GM12878 (cell line): ENCODE results near the gene EIF1.

ENCODE experiments used
- CHD2 ChIP-seq: IDR thresholded peaks from 2 replicates; pipeline ENCODE4 v1.6.1; 2011; ENCODE audit warnings: low read depth, low read length, improper control_type of control experiment, borderline replicate concordance
- EZH2 ChIP-seq: IDR thresholded peaks from 2 replicates; pipeline ENCODE4 v1.6.1; 2012; ENCODE audit warnings: low read depth, mild to moderate bottlenecking, control low read depth, inconsistent platforms, low read length, borderline replicate concordance; ENCODE audit not compliant: control insufficient read depth
- FOXM1 ChIP-seq: IDR thresholded peaks from 2 replicates; pipeline ENCODE4 v1.6.1; 2012; ENCODE audit warnings: low read depth, mild to moderate bottlenecking, inconsistent platforms, low read length, moderate library complexity
- HDAC2 ChIP-seq: fragments of 200-600 bp; sonication (generic); IDR thresholded peaks from 2 replicates; pipeline ENCODE4 v1.6.1; 2017
- IRF5 ChIP-seq: fragments of 450-650 bp; IDR thresholded peaks from 2 replicates; pipeline ENCODE4 v1.6.1; 2017; ENCODE audit warnings: borderline replicate concordance
- MXI1 ChIP-seq: fragments of 150-350 bp; IDR thresholded peaks from 2 replicates; pipeline ENCODE4 v1.6.1; 2011; ENCODE audit warnings: low read depth, mild to moderate bottlenecking, inconsistent platforms, low read length, improper control_type of control experiment
- RAD21 ChIP-seq: IDR thresholded peaks from 2 replicates; pipeline ENCODE4 v1.6.1; 2011; ENCODE audit warnings: mild to moderate bottlenecking, low read depth, low read length, moderate library complexity; ENCODE audit not compliant: insufficient read depth
- SKIL ChIP-seq: fragments of 450-650 bp; IDR thresholded peaks from 2 replicates; pipeline ENCODE4 v1.6.1; 2017; ENCODE audit warnings: mild to moderate bottlenecking, low read depth, inconsistent platforms; ENCODE audit not compliant: poor library complexity, severe bottlenecking

GRCh38 chr17:41683441-41684007 lies 5.2 kb upstream of the EIF1 start:
- TF ChIP-seq RAD21, result no peak
- no peak for TF ChIP-seq MXI1
- TF ChIP-seq SKIL, result no peak
- no peak for TF ChIP-seq FOXM1
- TF ChIP-seq CHD2, result no peak
- TF ChIP-seq HDAC2, result no peak
- TF ChIP-seq EZH2, result no peak
- TF ChIP-seq IRF5, result no peak
